Astrocyte (in vitro differentiated cells and primary cell): ENCODE results near the gene PARP2.

Source experiments
- EZH2 ChIP-seq: IDR thresholded peaks from 2 replicates; pipeline ENCODE4 v1.6.1; 2012; ENCODE audit warnings: mild to moderate bottlenecking, low read length, inconsistent platforms; ENCODE audit not compliant: insufficient read depth
- TF ChIP-seq, protein P1 (sequence below): IDR thresholded peaks from 2 replicates; pipeline ENCODE4 v1.5.1; 2011; ENCODE audit warnings: low read depth, mild to moderate bottlenecking, inconsistent platforms, low read length, moderate library complexity; ENCODE audit not compliant: insufficient read depth

DNA sequence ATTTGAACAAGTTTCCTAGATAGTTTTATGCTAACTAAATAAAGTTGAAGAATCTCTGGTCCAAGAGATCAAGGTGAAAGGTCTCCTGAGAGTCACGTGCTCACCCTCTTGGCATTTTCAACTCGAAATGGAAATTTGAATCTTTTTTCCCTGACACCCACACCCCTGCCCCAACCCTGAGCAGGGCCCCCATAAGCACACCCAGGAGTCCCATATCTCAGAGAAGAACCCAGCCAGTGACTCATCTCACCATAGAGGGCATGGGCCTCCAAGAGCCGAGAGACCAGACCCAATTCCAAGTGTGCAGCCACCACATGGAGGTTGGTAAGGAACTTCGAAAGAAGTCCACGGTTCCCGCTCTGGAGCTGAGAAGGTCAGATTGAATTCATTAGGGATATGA, 37.2 kb downstream of the PARP2 start:
- TF ChIP-seq, protein P1, sequence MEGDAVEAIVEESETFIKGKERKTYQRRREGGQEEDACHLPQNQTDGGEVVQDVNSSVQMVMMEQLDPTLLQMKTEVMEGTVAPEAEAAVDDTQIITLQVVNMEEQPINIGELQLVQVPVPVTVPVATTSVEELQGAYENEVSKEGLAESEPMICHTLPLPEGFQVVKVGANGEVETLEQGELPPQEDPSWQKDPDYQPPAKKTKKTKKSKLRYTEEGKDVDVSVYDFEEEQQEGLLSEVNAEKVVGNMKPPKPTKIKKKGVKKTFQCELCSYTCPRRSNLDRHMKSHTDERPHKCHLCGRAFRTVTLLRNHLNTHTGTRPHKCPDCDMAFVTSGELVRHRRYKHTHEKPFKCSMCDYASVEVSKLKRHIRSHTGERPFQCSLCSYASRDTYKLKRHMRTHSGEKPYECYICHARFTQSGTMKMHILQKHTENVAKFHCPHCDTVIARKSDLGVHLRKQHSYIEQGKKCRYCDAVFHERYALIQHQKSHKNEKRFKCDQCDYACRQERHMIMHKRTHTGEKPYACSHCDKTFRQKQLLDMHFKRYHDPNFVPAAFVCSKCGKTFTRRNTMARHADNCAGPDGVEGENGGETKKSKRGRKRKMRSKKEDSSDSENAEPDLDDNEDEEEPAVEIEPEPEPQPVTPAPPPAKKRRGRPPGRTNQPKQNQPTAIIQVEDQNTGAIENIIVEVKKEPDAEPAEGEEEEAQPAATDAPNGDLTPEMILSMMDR = no peak
- no peak for TF ChIP-seq EZH2
